Nephron (organoid): ENCODE data around the gene MCUB.
"Not testable (repeated sequence)": the region's sequence is repeated elsewhere in the genome, so short reads cannot be mapped to it uniquely, and the experiment has no call there.

Experiments
- H3K27ac Mint-ChIP-seq, 3 experiments: 2 replicates each; pipeline ENCODE4 v1.8.0; 2020; ENCODE audit warnings: mixed read lengths in 3 of 3, mild to moderate bottlenecking in 2 of 3, moderate library complexity in 1 of 3
- H3K27me3 Mint-ChIP-seq: 2 replicates; pipeline ENCODE4 v1.8.0; 2021; ENCODE audit warnings: low read depth, mild to moderate bottlenecking, moderate library complexity, mixed read lengths
- H3K36me3 Mint-ChIP-seq: 2 replicates; pipeline ENCODE4 v1.8.0; 2020; ENCODE audit warnings: low read depth, mixed read lengths
- H3K4me1 Mint-ChIP-seq: 2 replicates; pipeline ENCODE4 v1.8.0; 2020; ENCODE audit warnings: mixed read lengths
- H3K4me3 Mint-ChIP-seq, 3 experiments: 2 replicates each; pipeline ENCODE4 v1.8.0; 2020; ENCODE audit warnings: mild to moderate bottlenecking in 3 of 3, mixed read lengths in 3 of 3, moderate library complexity in 2 of 3
- H3K9me3 Mint-ChIP-seq: 2 replicates; pipeline ENCODE4 v1.8.0; 2020; ENCODE audit warnings: mixed read lengths
- TF ChIP-seq, protein P1 (sequence below), 3 experiments: fragments of 200-600 bp; sonication (generic); IDR thresholded peaks; one replicate each; pipeline ENCODE4 v1.5.0; 2021; ENCODE audit warnings: antibody characterized with exemption in 3 of 3; ENCODE audit not compliant: unreplicated experiment in 3 of 3

The MCUB gene, protein sequence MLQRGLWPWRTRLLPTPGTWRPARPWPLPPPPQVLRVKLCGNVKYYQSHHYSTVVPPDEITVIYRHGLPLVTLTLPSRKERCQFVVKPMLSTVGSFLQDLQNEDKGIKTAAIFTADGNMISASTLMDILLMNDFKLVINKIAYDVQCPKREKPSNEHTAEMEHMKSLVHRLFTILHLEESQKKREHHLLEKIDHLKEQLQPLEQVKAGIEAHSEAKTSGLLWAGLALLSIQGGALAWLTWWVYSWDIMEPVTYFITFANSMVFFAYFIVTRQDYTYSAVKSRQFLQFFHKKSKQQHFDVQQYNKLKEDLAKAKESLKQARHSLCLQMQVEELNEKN

DNA sequence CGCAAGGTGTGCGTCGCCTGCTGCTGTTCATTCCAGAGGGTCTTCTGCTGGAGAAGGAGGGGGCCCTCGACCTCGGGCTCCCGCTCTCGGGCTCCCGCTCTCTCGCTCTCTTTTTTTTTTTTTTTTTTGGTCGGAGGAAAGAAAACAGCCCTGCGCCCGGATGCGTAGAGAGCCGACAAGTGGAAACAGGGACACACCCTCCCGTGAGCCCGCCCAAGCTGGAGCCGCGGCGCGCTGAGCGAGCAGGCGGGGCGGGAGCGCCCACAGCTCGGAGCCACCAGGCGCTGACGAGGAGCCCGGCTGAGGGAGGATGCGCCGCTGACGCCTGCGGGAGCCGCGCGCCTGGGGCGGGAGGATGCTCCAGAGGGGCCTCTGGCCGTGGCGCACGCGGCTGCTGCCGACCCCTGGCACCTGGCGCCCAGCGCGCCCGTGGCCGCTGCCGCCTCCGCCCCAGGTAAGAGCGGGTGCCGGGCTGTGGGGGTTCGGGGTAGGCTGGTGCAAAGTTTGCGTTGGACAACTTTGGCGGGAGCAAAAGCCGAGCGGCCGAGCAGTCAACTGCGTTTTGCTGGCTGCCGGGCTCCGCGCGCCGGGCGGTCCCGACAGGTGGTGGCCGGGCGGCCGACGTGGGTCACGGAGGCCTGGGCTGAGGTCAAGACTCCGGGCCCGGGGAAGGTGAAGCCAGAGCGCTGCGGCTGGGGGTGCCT lies at the start of gene MCUB:
TSS of gene MCUB (plus strand) at position 264 of the 704 bp plus-strand sequence. CDS start at position 356, 92 bp downstream.
- Mint-ChIP-seq H3K9me3 (peaks cover 2% of the 10 kb centered on the region), H3K27ac (peak within 1 kb of the TSS; percentile 51 to 76 (median 62)), H3K27me3 (peaks cover 35% of the 10 kb centered on the region), H3K4me1 (peaks cover 16% of the 10 kb centered on the region), H3K36me3 (peaks cover 7% of the 10 kb centered on the region), H3K4me3 (peak within 1 kb of the TSS; percentile 81 to 87 (median 83))
- TF ChIP-seq, protein P1, sequence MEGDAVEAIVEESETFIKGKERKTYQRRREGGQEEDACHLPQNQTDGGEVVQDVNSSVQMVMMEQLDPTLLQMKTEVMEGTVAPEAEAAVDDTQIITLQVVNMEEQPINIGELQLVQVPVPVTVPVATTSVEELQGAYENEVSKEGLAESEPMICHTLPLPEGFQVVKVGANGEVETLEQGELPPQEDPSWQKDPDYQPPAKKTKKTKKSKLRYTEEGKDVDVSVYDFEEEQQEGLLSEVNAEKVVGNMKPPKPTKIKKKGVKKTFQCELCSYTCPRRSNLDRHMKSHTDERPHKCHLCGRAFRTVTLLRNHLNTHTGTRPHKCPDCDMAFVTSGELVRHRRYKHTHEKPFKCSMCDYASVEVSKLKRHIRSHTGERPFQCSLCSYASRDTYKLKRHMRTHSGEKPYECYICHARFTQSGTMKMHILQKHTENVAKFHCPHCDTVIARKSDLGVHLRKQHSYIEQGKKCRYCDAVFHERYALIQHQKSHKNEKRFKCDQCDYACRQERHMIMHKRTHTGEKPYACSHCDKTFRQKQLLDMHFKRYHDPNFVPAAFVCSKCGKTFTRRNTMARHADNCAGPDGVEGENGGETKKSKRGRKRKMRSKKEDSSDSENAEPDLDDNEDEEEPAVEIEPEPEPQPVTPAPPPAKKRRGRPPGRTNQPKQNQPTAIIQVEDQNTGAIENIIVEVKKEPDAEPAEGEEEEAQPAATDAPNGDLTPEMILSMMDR (IDR thresholded peaks at IDR 0.05; ENCODE audit: unreplicated experiment in 3 of 3) = no peak

DNA sequence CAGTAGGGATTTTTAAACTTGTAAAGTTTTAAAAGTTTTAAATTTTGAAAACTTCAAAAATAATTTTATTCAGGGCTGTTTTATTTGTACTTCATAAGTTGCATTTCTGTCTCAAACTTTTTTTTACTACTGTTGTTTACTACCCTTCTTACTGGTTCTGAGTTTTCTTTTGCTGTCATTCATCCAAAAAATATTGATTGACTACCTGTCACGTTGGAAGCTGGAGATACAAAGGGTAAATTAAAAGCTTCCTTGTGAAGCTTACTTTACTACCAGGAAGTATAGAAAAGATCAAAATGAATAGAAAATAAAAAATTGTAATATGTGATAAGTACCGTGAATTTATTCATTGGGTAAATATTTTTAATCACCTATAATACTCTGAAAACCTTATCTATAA lies 49.4 kb upstream of the MCUB start:
- no peaks in the 10 kb centered on the region for H3K4me1 Mint-ChIP-seq
- peaks cover 73% of the 10 kb centered on the region for H3K36me3 Mint-ChIP-seq
- no peak overlapping the region for H3K4me3 Mint-ChIP-seq
- no peaks in the 10 kb centered on the region for H3K27me3 Mint-ChIP-seq
- H3K27ac Mint-ChIP-seq = no peak overlapping the region
- TF ChIP-seq, protein P1 (IDR thresholded peaks at IDR 0.05; ENCODE audit: unreplicated experiment in 3 of 3) = no peak
- no peaks in the 10 kb centered on the region for H3K9me3 Mint-ChIP-seq

DNA sequence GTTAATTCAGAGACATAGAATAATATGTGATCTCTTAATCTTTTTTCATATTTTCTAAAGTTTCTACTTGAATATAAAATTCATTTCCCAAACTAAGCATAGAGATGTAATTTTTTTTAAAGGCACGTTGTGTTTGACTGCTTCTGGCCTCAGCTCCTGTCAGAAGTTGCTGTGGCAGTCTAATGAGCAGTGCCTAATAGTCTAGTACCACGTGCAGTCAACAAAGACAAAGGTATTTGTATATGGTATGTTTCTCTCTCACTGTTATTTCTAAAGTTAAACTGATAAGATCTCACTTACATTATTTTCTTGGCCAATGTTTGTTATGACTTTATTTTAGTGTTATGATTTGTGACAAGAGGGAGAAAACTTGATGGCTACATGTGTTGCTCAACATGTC lies 48.6 kb upstream of the MCUB start:
- H3K4me1 Mint-ChIP-seq = no peaks in the 10 kb centered on the region
- no peaks in the 10 kb centered on the region for H3K27me3 Mint-ChIP-seq
- H3K9me3 Mint-ChIP-seq = no peaks in the 10 kb centered on the region
- TF ChIP-seq, protein P1 (IDR thresholded peaks at IDR 0.05; ENCODE audit: unreplicated experiment in 3 of 3) = no peak
- H3K36me3 Mint-ChIP-seq = peaks cover 66% of the 10 kb centered on the region
- H3K4me3 Mint-ChIP-seq = no peak overlapping the region
- H3K27ac Mint-ChIP-seq = no peak overlapping the region

DNA sequence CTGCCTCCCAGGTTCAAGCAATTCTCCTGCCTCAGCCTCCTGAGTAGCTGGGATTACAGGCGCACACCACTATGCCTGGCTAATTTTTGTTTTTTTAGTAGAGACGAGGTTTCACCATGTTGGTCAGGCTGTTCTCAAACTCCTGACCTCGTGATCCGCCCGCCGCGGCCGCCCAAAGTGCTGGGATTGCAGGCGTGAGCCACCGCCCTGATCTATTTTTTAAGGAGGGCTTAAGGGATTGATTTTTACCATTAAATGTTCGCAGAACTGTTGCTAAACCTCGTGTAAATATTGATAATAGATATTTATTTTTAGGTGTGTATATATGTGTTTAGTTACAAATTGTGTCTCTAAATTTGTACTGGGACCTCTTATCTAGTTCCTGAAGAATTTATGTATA lies 46.7 kb upstream of the MCUB start:
- H3K9me3 Mint-ChIP-seq, H3K4me1 Mint-ChIP-seq, H3K27me3 Mint-ChIP-seq, H3K27ac Mint-ChIP-seq, H3K4me3 Mint-ChIP-seq: not testable (repeated sequence)
- H3K36me3 Mint-ChIP-seq = peaks cover 68% of the 10 kb centered on the region

DNA sequence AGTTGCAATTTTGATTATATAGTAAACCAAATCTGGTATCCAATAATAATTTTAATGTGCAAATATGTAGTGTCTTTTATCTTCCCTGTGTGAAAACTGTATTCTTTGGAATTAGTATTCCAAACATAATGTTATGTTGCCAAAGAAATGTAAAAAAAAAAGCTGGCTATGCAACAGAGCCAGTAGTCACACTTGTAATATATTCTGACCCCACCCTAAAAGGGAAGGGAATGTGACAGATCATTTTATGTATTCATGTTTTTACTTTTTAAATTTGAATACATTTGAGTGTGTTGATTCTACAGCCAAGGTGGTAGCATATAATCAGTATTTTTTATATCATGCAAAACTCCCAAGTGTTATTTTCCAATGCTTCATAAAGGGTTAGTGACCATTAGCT lies 27.9 kb upstream of the MCUB start:
- no peak overlapping the region for H3K4me3 Mint-ChIP-seq
- H3K27me3 Mint-ChIP-seq = no peaks in the 10 kb centered on the region
- H3K27ac Mint-ChIP-seq = no peak overlapping the region
- peaks cover 3% of the 10 kb centered on the region for H3K9me3 Mint-ChIP-seq
- TF ChIP-seq, protein P1 (IDR thresholded peaks at IDR 0.05; ENCODE audit: unreplicated experiment in 3 of 3) = no peak
- peaks cover 80% of the 10 kb centered on the region for H3K36me3 Mint-ChIP-seq
- no peaks in the 10 kb centered on the region for H3K4me1 Mint-ChIP-seq

DNA sequence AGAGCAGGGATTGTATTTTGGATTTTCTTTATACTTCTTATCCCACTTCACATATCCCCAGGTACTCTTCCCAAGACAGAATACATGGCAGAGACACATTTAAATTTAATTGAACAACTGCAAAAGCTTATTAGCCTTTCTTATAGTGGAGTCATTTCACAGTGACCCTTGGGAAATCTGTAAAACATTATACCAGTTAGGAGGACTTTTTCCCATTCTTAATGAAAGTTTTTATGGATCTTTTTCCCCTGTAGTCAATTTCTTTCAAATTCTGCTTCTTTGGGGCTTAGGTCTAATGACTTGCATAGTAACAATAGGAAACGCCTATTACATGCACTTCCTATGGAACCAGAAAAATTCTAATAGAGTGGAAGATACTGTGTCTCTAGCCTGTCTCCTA lies 14.6 kb upstream of the MCUB start:
- no peak overlapping the region for H3K4me3 Mint-ChIP-seq
- H3K9me3 Mint-ChIP-seq = no peaks in the 10 kb centered on the region
- TF ChIP-seq, protein P1 (IDR thresholded peaks at IDR 0.05; ENCODE audit: unreplicated experiment in 3 of 3) = no peak
- no peaks in the 10 kb centered on the region for H3K27me3 Mint-ChIP-seq
- H3K4me1 Mint-ChIP-seq = no peaks in the 10 kb centered on the region
- peaks cover 45% of the 10 kb centered on the region for H3K36me3 Mint-ChIP-seq
- no peak overlapping the region for H3K27ac Mint-ChIP-seq
